ENCODE measurements around the gene DLG2. TPM values are rescaled to one million over a fixed set of nuclear protein-coding genes. Genes with fewer than 3 reads are reported as not detected.

DLG2 gene
- total RNA-seq, 4 donors from 2014 or later: 6.5 to 14.6 (median 7.2) TPM

GRCh38 chr11:84552791-84553190 lies 1074.4 kb downstream of the DLG2 start:
- Histone ChIP-seq H3K4me1 (no peaks in the 10 kb centered on the region), H3K36me3 (no peaks in the 10 kb centered on the region), H3K9me3 (no peaks in the 10 kb centered on the region), H3K27ac (no peak overlapping the region), H3K4me3 (no peak overlapping the region), H3K27me3 (no peaks in the 10 kb centered on the region)
- WGBS, 2 donors: 67 to 77% methylated on average over 2 of the region's 2 CpGs
- no peak for TF ChIP-seq POLR2A (IDR thresholded peaks at IDR 0.05)
- no peak for TF ChIP-seq CTCF (IDR thresholded peaks at IDR 0.05)
- TF ChIP-seq EP300 (IDR thresholded peaks at IDR 0.05): no peak
- no peak for DNase-seq (ENCODE audit: low spot score in 2 of 2)

GRCh38 chr11:84549217-84549616 lies 1077.9 kb downstream of the DLG2 start:
- H3K4me3 ChIP-seq: no peak overlapping the region
- H3K9me3 ChIP-seq: no peaks in the 10 kb centered on the region
- H3K4me1 ChIP-seq: no peaks in the 10 kb centered on the region
- no peaks in the 10 kb centered on the region for H3K27me3 ChIP-seq
- no peaks in the 10 kb centered on the region for H3K36me3 ChIP-seq
- H3K27ac ChIP-seq: no peak overlapping the region
- 49 to 53% methylated on average over 3 of the region's 3 CpGs for WGBS, 2 donors
- no peak for TF ChIP-seq POLR2A (IDR thresholded peaks at IDR 0.05)
- no peak for TF ChIP-seq CTCF (IDR thresholded peaks at IDR 0.05)
- no peak for TF ChIP-seq EP300 (IDR thresholded peaks at IDR 0.05)
- DNase-seq (ENCODE audit: low spot score in 2 of 2): no peak

GRCh38 chr11:84544566-84544965 lies 1082.6 kb downstream of the DLG2 start:
- no peaks in the 10 kb centered on the region for H3K4me1 ChIP-seq

GRCh38 chr11:84543367-84544159 lies 1083.6 kb downstream of the DLG2 start:
- Histone ChIP-seq H3K36me3 (no peaks in the 10 kb centered on the region), H3K27ac (no peak overlapping the region), H3K9me3 (no peaks in the 10 kb centered on the region), H3K4me3 (no peak overlapping the region), H3K27me3 (no peaks in the 10 kb centered on the region), H3K4me1 (no peaks in the 10 kb centered on the region)
- no peak for TF ChIP-seq POLR2A (IDR thresholded peaks at IDR 0.05)
- 27 to 32% methylated on average over 5 of the region's 5 CpGs for WGBS, 2 donors
- DNase-seq (ENCODE audit: low spot score in 2 of 2): no peak

More at GRCh38 chr11:84544566-84544965, 1082.6 kb downstream of the DLG2 start:
- Histone ChIP-seq H3K27me3 (no peaks in the 10 kb centered on the region), H3K4me3 (no peak overlapping the region), H3K9me3 (no peaks in the 10 kb centered on the region), H3K36me3 (no peaks in the 10 kb centered on the region), H3K27ac (no peak overlapping the region)
- no peak for TF ChIP-seq CTCF (IDR thresholded peaks at IDR 0.05)
- TF ChIP-seq EP300 (IDR thresholded peaks at IDR 0.05): no peak
- no peak for TF ChIP-seq POLR2A (IDR thresholded peaks at IDR 0.05)
- DNase-seq (ENCODE audit: low spot score in 2 of 2): no peak
- whole genome bisulfite sequencing, 2 donors: 84 to 95% methylated on average over 2 of the region's 2 CpGs

GRCh38 chr11:84541731-84542340 lies 1085.3 kb downstream of the DLG2 start:
- WGBS, 2 donors: 86 to 87% methylated on average over 4 of the region's 4 CpGs
- no peaks in the 10 kb centered on the region for H3K4me1 ChIP-seq
- no peak overlapping the region for H3K4me3 ChIP-seq
- H3K27me3 ChIP-seq: no peaks in the 10 kb centered on the region
- no peaks in the 10 kb centered on the region for H3K9me3 ChIP-seq
- no peak overlapping the region for H3K27ac ChIP-seq
- TF ChIP-seq CTCF (IDR thresholded peaks at IDR 0.05) (no peak), POLR2A (IDR thresholded peaks at IDR 0.05) (no peak), EP300 (IDR thresholded peaks at IDR 0.05) (no peak)
- no peaks in the 10 kb centered on the region for H3K36me3 ChIP-seq
- no peak for DNase-seq (ENCODE audit: low spot score in 2 of 2)

Measured in tibial nerve (tissue), 4 donors.